T-cell (primary cell): ENCODE data around the gene TCF20. TPM values are rescaled to one million over a fixed set of nuclear protein-coding genes. Genes with fewer than 3 reads are reported as not detected.
A peak's percentile ranks its signal among the peaks of the same experiment; 100 is the strongest.

Source experiments
- ATAC-seq, 4 experiments: fragments of 200-7000 bp in 3 of 4; fragments of 150-1000 bp in 1 of 4; cut with Tn5 transposase; replicated peaks in 1 of 4; 1 replicate in 3 of 4; 2 replicates in 1 of 4; pipeline ENCODE4 v1.10.0; 2021; ENCODE audit warnings: moderate library complexity in 3 of 4, mild to moderate bottlenecking in 2 of 4, moderate number of reproducible peaks in 1 of 4
- CTCF ChIA-PET, 2 donors: fragments of 300-600 bp; sonication (Branson Sonifier 250); formaldehyde crosslinking; loops; one replicate each; lab custom pipeline; 2022; ENCODE audit warnings: antibody characterized with exemption in 2 of 2; lab: Charles Lee
- POLR2A ChIA-PET, 2 donors: fragments of 300-600 bp; sonication (Branson Sonifier 250); formaldehyde crosslinking; loops; one replicate each; lab custom pipeline; 2022; ENCODE audit warnings: antibody characterized with exemption in 2 of 2; lab: Charles Lee
- DNase-seq, 35 experiments: peaks; one replicate each; pipeline versions ENCODE4 v3.0.0 to v3.0.0-alpha.2; 2013 to 2023
- H3K27ac ChIP-seq: one replicate; pipeline ENCODE4 v1.5.1; 2013; ENCODE audit warnings: low read length
- H3K27me3 ChIP-seq, 2 experiments: replicated peaks in 1 of 2; 1 replicate in 1 of 2; 2 replicates in 1 of 2; pipeline versions ENCODE4 v1.6.1 to v1.7.0; 2013; ENCODE audit warnings: low read length in 1 of 2, mixed read lengths in 1 of 2; ENCODE audit not compliant: control insufficient read depth in 2 of 2, insufficient read depth in 2 of 2; ENCODE audit errors: extremely low read depth in 1 of 2
- H3K36me3 ChIP-seq, 2 donors: 1 replicate in 1 of 2; 2 replicates in 1 of 2; pipeline versions ENCODE4 v1.6.1 to v1.7.0; 2013; ENCODE audit warnings: low read length in 1 of 2; ENCODE audit not compliant: control insufficient read depth in 2 of 2, insufficient read depth in 1 of 2; ENCODE audit errors: extremely low read depth in 1 of 2
- H3K4me1 ChIP-seq, 2 experiments: 1 replicate in 1 of 2; 2 replicates in 1 of 2; pipeline versions ENCODE4 v1.6.1 to v1.7.0; 2013; ENCODE audit warnings: low read length in 2 of 2, mixed read lengths in 1 of 2; ENCODE audit not compliant: insufficient read depth in 2 of 2, control insufficient read depth in 1 of 2; ENCODE audit errors: extremely low read depth in 1 of 2
- H3K4me3 ChIP-seq, 2 donors: 1 replicate in 1 of 2; 2 replicates in 1 of 2; pipeline versions ENCODE4 v1.5.1 to v1.7.0; 2013; ENCODE audit warnings: mild to moderate bottlenecking in 2 of 2, low read length in 1 of 2, moderate library complexity in 1 of 2; ENCODE audit not compliant: control insufficient read depth in 1 of 2; ENCODE audit errors: extremely low read depth in 1 of 2
- H3K9me3 ChIP-seq: 2 replicates; pipeline ENCODE4 v1.7.0; 2013
- H3K27ac Mint-ChIP-seq, 2 donors: one replicate each; pipeline ENCODE4 v1.8.0; 2020 to 2021; ENCODE audit warnings: mild to moderate bottlenecking in 2 of 2, mixed read lengths in 2 of 2
- H3K27me3 Mint-ChIP-seq, 2 donors: one replicate each; pipeline ENCODE4 v1.8.0; 2021 to 2022; ENCODE audit warnings: mixed read lengths in 2 of 2
- H3K36me3 Mint-ChIP-seq: one replicate; pipeline ENCODE4 v1.8.0; 2021; ENCODE audit warnings: mixed read lengths
- H3K4me1 Mint-ChIP-seq, 3 donors: one replicate each; pipeline ENCODE4 v1.8.0; 2020 to 2022; ENCODE audit warnings: mixed read lengths in 3 of 3, mild to moderate bottlenecking in 1 of 3
- H3K4me3 Mint-ChIP-seq, 3 donors: one replicate each; pipeline ENCODE4 v1.8.0; 2020 to 2022; ENCODE audit warnings: mild to moderate bottlenecking in 3 of 3, mixed read lengths in 3 of 3, moderate library complexity in 3 of 3
- H3K9me3 Mint-ChIP-seq, 3 donors: one replicate each; pipeline ENCODE4 v1.8.0; 2020 to 2022; ENCODE audit warnings: mixed read lengths in 3 of 3
- WGBS: methylation state at CpG from one replicate; pipeline ENCODE4 v1.1.5; 2013; ENCODE audit warnings: missing lambda C conversion rate; ENCODE audit not compliant: insufficient coverage; 5-methylcytosine and 5-hydroxymethylcytosine counted together
- total RNA-seq, 35 experiments: library from RNA in 6 of 35; stranded (reverse) in 6 of 35; fragments of 120-200 nt in 1 of 35; gene quantifications; one replicate each; pipeline versions ENCODE4 v1.2.1 to v1.2.4 and lab custom pipeline; 2013 to 2026

The TCF20 gene
- total RNA-seq, 5 donors from 2014 or later (not counting 1 experiment from before 2014, with no cell fraction given) = 84.2 to 98.8 (median 88.5) TPM

DNA sequence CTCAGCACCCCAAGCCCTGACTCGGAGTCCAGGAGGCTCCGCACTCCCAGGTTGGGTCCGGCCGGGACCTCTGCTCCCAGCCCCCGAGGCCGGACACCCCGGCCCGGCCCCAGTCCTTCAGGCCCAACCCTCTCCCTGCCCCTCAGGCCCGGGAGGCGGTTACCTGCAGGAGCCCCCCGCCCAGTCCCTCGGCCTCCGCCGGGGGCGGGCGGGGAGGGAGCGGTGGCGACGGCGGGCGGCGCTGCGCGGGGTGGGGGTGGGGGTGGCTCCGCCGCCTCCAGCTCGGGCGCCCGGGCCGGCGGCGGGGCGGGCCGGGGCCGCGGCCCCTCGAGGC, 310 bp downstream of the TCF20 start:
- Histone ChIP-seq H3K27ac (peak overlapping the region; percentile 66), H3K4me3 (peak overlapping the region; percentile 84 to 88), H3K4me1 (peaks cover 17 to 37% of the 10 kb centered on the region in 2 experiments), H3K9me3 (no peaks in the 10 kb centered on the region), H3K27me3 (no peaks in the 10 kb centered on the region), H3K36me3 (no peaks in the 10 kb centered on the region)
- ChIA-PET POLR2A (no interaction called here), CTCF (no interaction called here)
- Mint-ChIP-seq H3K4me3 (peak overlapping the region; percentile 84 to 92 (median 91)), H3K27me3 (no peaks in the 10 kb centered on the region), H3K36me3 (no peaks in the 10 kb centered on the region), H3K27ac (peak overlapping the region; percentile 55 to 59), H3K4me1 (peaks cover 41 to 45% (median 43%) of the 10 kb centered on the region in 3 donors), H3K9me3 (no peaks in the 10 kb centered on the region)
- ATAC-seq = peak; percentile 65 to 72 (median 70)
- WGBS = 0% methylated on average over 30 of the region's 37 CpGs
- peak in 7 of 35 experiments; percentile 11 to 48 (median 25) for DNase-seq

GRCh38 chr22:42269432-42270175, 849 bp downstream of the TCF20 start:
- Mint-ChIP-seq H3K27me3 (no peaks in the 10 kb centered on the region), H3K4me1 (peaks cover 47 to 50% (median 49%) of the 10 kb centered on the region in 3 donors), H3K4me3 (peak overlapping the region; percentile 84 to 92 (median 91)), H3K36me3 (no peaks in the 10 kb centered on the region), H3K27ac (peak overlapping the region; percentile 79 to 85), H3K9me3 (no peaks in the 10 kb centered on the region)
- Histone ChIP-seq H3K4me3 (peak overlapping the region; percentile 84 to 88), H3K4me1 (peaks cover 22 to 38% of the 10 kb centered on the region in 2 experiments), H3K27ac (peak overlapping the region; percentile 66), H3K9me3 (no peaks in the 10 kb centered on the region), H3K27me3 (no peaks in the 10 kb centered on the region), H3K36me3 (no peaks in the 10 kb centered on the region)
- under 1% methylated on average over 69 of the region's 70 CpGs for WGBS
- peak; percentile 32 to 76 (median 59) for DNase-seq
- ATAC-seq = peak; percentile 66 to 75 (median 71)
- CTCF ChIA-PET = no interaction called here
- POLR2A ChIA-PET = interaction anchor here in 1 of 2 donors (0.7 kb wide), 1 partner anchor 189 kb away, joined by 3 read pairs; no protein-coding TSS in a partner anchor

- no peaks in the 10 kb centered on the region for H3K27me3 Mint-ChIP-seq
- peaks cover 52 to 56% (median 53%) of the 10 kb centered on the region in 3 donors for H3K4me1 Mint-ChIP-seq
- no peaks in the 10 kb centered on the region for H3K9me3 ChIP-seq
- H3K4me3 Mint-ChIP-seq = peak overlapping the region; percentile 84 to 92 (median 91)
- H3K4me3 ChIP-seq = peak overlapping the region; percentile 84 to 88
- H3K36me3 ChIP-seq = no peaks in the 10 kb centered on the region
- POLR2A ChIA-PET = interaction anchor here in 1 of 2 donors (0.7 kb wide), 1 partner anchor 188 kb away, joined by 3 read pairs; no protein-coding TSS in a partner anchor
- WGBS = 4% methylated on average over 7 of the region's 9 CpGs
- no peak for ATAC-seq
- H3K4me1 ChIP-seq = peaks cover 26 to 39% of the 10 kb centered on the region in 2 experiments
- peak overlapping the region; percentile 79 to 85 for H3K27ac Mint-ChIP-seq
- DNase-seq = no peak
- no peaks in the 10 kb centered on the region for H3K36me3 Mint-ChIP-seq
- no peaks in the 10 kb centered on the region for H3K9me3 Mint-ChIP-seq
- CTCF ChIA-PET = no interaction called here
- H3K27me3 ChIP-seq = no peaks in the 10 kb centered on the region
- H3K27ac ChIP-seq = no peak overlapping the region
These were observed 1.5 kb downstream of the TCF20 start for GRCh38 chr22:42268852-42269410.

DNA sequence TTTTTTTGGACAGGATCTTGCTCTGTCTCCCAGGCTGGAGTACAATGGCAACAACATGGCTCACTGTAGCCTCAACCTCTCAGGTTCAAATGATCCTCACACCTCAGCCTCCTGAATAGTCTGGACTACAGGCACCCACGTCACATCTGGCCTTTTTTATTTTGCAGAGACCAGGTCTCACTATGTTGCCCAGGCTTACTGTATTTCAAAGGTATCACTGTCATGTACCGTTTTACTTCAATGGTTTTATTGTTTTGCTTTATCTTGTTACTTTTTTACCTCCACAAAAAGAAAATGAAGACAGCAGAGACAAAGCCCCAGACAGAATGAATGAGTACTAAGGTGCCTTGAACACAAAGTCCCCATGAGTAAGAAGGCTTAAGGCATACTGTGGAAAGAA, 5.1 kb downstream of the TCF20 start:
- Histone ChIP-seq H3K4me1 (peaks cover 37 to 58% of the 10 kb centered on the region in 2 experiments), H3K9me3 (no peaks in the 10 kb centered on the region), H3K4me3 (no peak overlapping the region), H3K36me3 (no peaks in the 10 kb centered on the region), H3K27ac (no peak overlapping the region), H3K27me3 (no peaks in the 10 kb centered on the region)
- CTCF ChIA-PET = no interaction called here
- Mint-ChIP-seq H3K27ac (no peak overlapping the region), H3K36me3 (no peaks in the 10 kb centered on the region), H3K27me3 (no peaks in the 10 kb centered on the region), H3K4me3 (peak overlapping the region in 2 of 3 donors; percentile 1 to 17), H3K9me3 (no peaks in the 10 kb centered on the region), H3K4me1 (peaks cover 85 to 90% (median 86%) of the 10 kb centered on the region in 3 donors)
- POLR2A ChIA-PET = interaction anchor here in 1 of 2 donors (0.5 to 0.6 kb wide), 2 partner anchors 105 to 163 kb away, joined by 3 to 4 read pairs; no protein-coding TSS in a partner anchor
- ATAC-seq (no peak), DNase-seq (no peak)
- no CpG with 5 or more reads among the region's 2 CpGs for WGBS

- Mint-ChIP-seq H3K27ac (peak overlapping the region in 1 of 2 donors; percentile 49), H3K4me3 (peak overlapping the region in 1 of 3 donors; percentile 21), H3K36me3 (no peaks in the 10 kb centered on the region), H3K27me3 (no peaks in the 10 kb centered on the region), H3K4me1 (peaks cover 93 to 96% (median 94%) of the 10 kb centered on the region in 3 donors), H3K9me3 (no peaks in the 10 kb centered on the region)
- DNase-seq = no peak
- whole genome bisulfite sequencing = 100% methylated on average over 2 of the region's 5 CpGs
- H3K27ac ChIP-seq = no peak overlapping the region
- no peaks in the 10 kb centered on the region for H3K9me3 ChIP-seq
- no peak for ATAC-seq
- CTCF ChIA-PET = no interaction called here
- no peaks in the 10 kb centered on the region for H3K27me3 ChIP-seq
- no peaks in the 10 kb centered on the region for H3K36me3 ChIP-seq
- POLR2A ChIA-PET = no interaction called here
- H3K4me3 ChIP-seq = no peak overlapping the region
- peaks cover 37 to 58% of the 10 kb centered on the region in 2 experiments for H3K4me1 ChIP-seq
These were observed 6.5 kb downstream of the TCF20 start for GRCh38 chr22:42263944-42264343.

- H3K27me3 ChIP-seq = no peaks in the 10 kb centered on the region
- H3K27ac Mint-ChIP-seq = peak overlapping the region in 1 of 2 donors; percentile 0
- POLR2A ChIA-PET = no interaction called here
- WGBS = 40% methylated on average over 3 of the region's 4 CpGs
- H3K9me3 ChIP-seq = no peaks in the 10 kb centered on the region
- H3K27me3 Mint-ChIP-seq = no peaks in the 10 kb centered on the region
- peaks cover 29 to 52% of the 10 kb centered on the region in 2 experiments for H3K4me1 ChIP-seq
- H3K27ac ChIP-seq = no peak overlapping the region
- no peak overlapping the region for H3K4me3 Mint-ChIP-seq
- CTCF ChIA-PET = interaction anchor here in 1 of 2 donors (0.5 to 0.8 kb wide), 2 partner anchors 9 to 172 kb away, joined by 5 read pairs; no protein-coding TSS in a partner anchor
- H3K36me3 ChIP-seq = no peaks in the 10 kb centered on the region
- no peaks in the 10 kb centered on the region for H3K9me3 Mint-ChIP-seq
- no peak overlapping the region for H3K4me3 ChIP-seq
- H3K4me1 Mint-ChIP-seq = peaks cover 93 to 95% (median 94%) of the 10 kb centered on the region in 3 donors
- ATAC-seq (peak; percentile 45 to 71 (median 56)), DNase-seq (peak in 4 of 35 experiments; percentile 16 to 39 (median 22))
- no peaks in the 10 kb centered on the region for H3K36me3 Mint-ChIP-seq
These were observed 7.5 kb downstream of the TCF20 start for GRCh38 chr22:42262964-42263363.
